ENCODE measurements around the gene PROSER2.

GRCh38 chr10:11805792-11806191, 17.4 kb upstream of the PROSER2 start:
- TF ChIP-seq CTCF (IDR thresholded peaks at IDR 0.05): no peak
- TF ChIP-seq POLR2AphosphoS5 (IDR thresholded peaks at IDR 0.05): no peak
